ENCODE results near the gene TYSND1. TPM values are rescaled to one million over a fixed set of nuclear protein-coding genes. Genes with fewer than 3 reads are reported as not detected.

Gene TYSND1
- total RNA-seq, 4 donors from 2014 or later = 18.6 to 48.8 (median 21.9) TPM

GRCh38 chr10:70145666-70146488 is 623 bp downstream of the TYSND1 start:
- Histone ChIP-seq H3K4me3 (peak overlapping the region; percentile 74 to 86 (median 76)), H3K4me1 (peaks cover 13 to 19% (median 17%) of the 10 kb centered on the region in 4 donors), H3K36me3 (peaks cover 0 to 6% (median 0%) of the 10 kb centered on the region in 4 donors), H3K9me3 (no peaks in the 10 kb centered on the region), H3K27me3 (no peaks in the 10 kb centered on the region), H3K27ac (peak overlapping the region; percentile 93 to 99 (median 98))
- TF ChIP-seq CTCF (IDR thresholded peaks at IDR 0.05) (peak; percentile 45 to 82 (median 62)), EP300 (IDR thresholded peaks at IDR 0.05; ENCODE audit: low read depth) (no peak), POLR2AphosphoS5 (IDR thresholded peaks at IDR 0.05) (peak; percentile 34 to 67 (median 60)), POLR2A (IDR thresholded peaks at IDR 0.05) (peak; percentile 15)
- WGBS, 2 donors (ENCODE audit: low coverage in 1 of 2) = 0% methylated on average over 50 of the region's 98 CpGs; no CpG with 5 or more reads in 1 of the 2 donors
- intact Hi-C loops (cut with DNase I; ENCODE audit: low total_unique reads) (loop anchor here (5.0 kb wide), 1 partner anchor 969 kb away; no protein-coding TSS in a partner anchor), in situ Hi-C loops (cut with MboI; ENCODE audit: low pct_ligation_motif_present in 1 of 4, low pct_unique_long_range_greater_than_20kb in 1 of 4, low sequenced_read_pairs in 3 of 4) (no loop called here)
- DNase-seq = peak; percentile 67

GRCh38 chr10:70145166-70145665 is 1.3 kb downstream of the TYSND1 start:
- DNase-seq = peak; percentile 35
- H3K27me3 ChIP-seq = no peaks in the 10 kb centered on the region
- 13% methylated on average over 21 of the region's 28 CpGs; no CpG with 5 or more reads in 1 of the 2 donors for WGBS, 2 donors (ENCODE audit: low coverage in 1 of 2)
- H3K36me3 ChIP-seq = peaks cover 0 to under 1% (median 0%) of the 10 kb centered on the region in 4 donors
- in situ Hi-C loops (cut with MboI; ENCODE audit: low pct_ligation_motif_present in 1 of 4, low pct_unique_long_range_greater_than_20kb in 1 of 4, low sequenced_read_pairs in 3 of 4) (no loop called here), intact Hi-C loops (cut with DNase I; ENCODE audit: low total_unique reads) (loop anchor here (5.0 kb wide), 1 partner anchor 968 kb away; no protein-coding TSS in a partner anchor)
- H3K9me3 ChIP-seq = no peaks in the 10 kb centered on the region
- H3K27ac ChIP-seq = peak overlapping the region; percentile 93 to 99 (median 98)
- H3K4me3 ChIP-seq = peak overlapping the region; percentile 74 to 86 (median 76)
- TF ChIP-seq POLR2AphosphoS5 (IDR thresholded peaks at IDR 0.05) (no peak), EP300 (IDR thresholded peaks at IDR 0.05; ENCODE audit: low read depth) (no peak), CTCF (IDR thresholded peaks at IDR 0.05) (no peak), POLR2A (IDR thresholded peaks at IDR 0.05) (no peak)
- peaks cover 13 to 19% (median 17%) of the 10 kb centered on the region in 4 donors for H3K4me1 ChIP-seq

GRCh38 chr10:70144372-70145110 is 2.0 kb downstream of the TYSND1 start:
- H3K9me3 ChIP-seq = no peaks in the 10 kb centered on the region
- in situ Hi-C loops (cut with MboI; ENCODE audit: low pct_ligation_motif_present in 1 of 4, low pct_unique_long_range_greater_than_20kb in 1 of 4, low sequenced_read_pairs in 3 of 4) = no loop called here
- peak overlapping the region; percentile 93 to 99 (median 98) for H3K27ac ChIP-seq
- peak overlapping the region in 2 of 4 donors; percentile 74 to 78 for H3K4me3 ChIP-seq
- intact Hi-C loops (cut with DNase I; ENCODE audit: low total_unique reads) = loop anchor here (5.0 kb wide), 1 partner anchor 967 kb away; no protein-coding TSS in a partner anchor
- H3K27me3 ChIP-seq = no peaks in the 10 kb centered on the region
- peaks cover 13 to 19% (median 17%) of the 10 kb centered on the region in 4 donors for H3K4me1 ChIP-seq
- 82 to 88% methylated on average over 5 to 18 of the region's 18 CpGs for WGBS, 2 donors (ENCODE audit: low coverage in 1 of 2)
- TF ChIP-seq POLR2A (IDR thresholded peaks at IDR 0.05) = no peak
- H3K36me3 ChIP-seq = no peaks in the 10 kb centered on the region
- DNase-seq = no peak

GRCh38 chr10:70142555-70142954 is 3.9 kb downstream of the TYSND1 start:
- Histone ChIP-seq H3K9me3 (no peaks in the 10 kb centered on the region), H3K4me3 (no peak overlapping the region), H3K27ac (no peak overlapping the region), H3K4me1 (peaks cover 13 to 37% (median 29%) of the 10 kb centered on the region in 4 donors), H3K27me3 (no peaks in the 10 kb centered on the region), H3K36me3 (no peaks in the 10 kb centered on the region)
- no peak for DNase-seq
- intact Hi-C loops (cut with DNase I; ENCODE audit: low total_unique reads) (no loop called here), in situ Hi-C loops (cut with MboI; ENCODE audit: low pct_ligation_motif_present in 1 of 4, low pct_unique_long_range_greater_than_20kb in 1 of 4, low sequenced_read_pairs in 3 of 4) (no loop called here)
- TF ChIP-seq EP300 (IDR thresholded peaks at IDR 0.05; ENCODE audit: low read depth) (no peak), POLR2AphosphoS5 (IDR thresholded peaks at IDR 0.05) (no peak), POLR2A (IDR thresholded peaks at IDR 0.05) (no peak)
- 89 to 90% methylated on average over 4 to 10 of the region's 10 CpGs for WGBS, 2 donors (ENCODE audit: low coverage in 1 of 2)

Data from transverse colon (tissue), 4 donors.